ENCODE results near the gene PRDM12. TPM values are rescaled to one million over a fixed set of nuclear protein-coding genes. Genes with fewer than 3 reads are reported as not detected.
A peak's percentile ranks its signal among the peaks of the same experiment; 100 is the strongest.

PRDM12 gene
- polyA plus RNA-seq, 1 experiment = not detected

- CTCF ChIA-PET = interaction anchor here (0.6 to 1.2 kb wide), 2 partner anchors 179 to 227 kb away, joined by 3 read pairs; no protein-coding TSS in a partner anchor
- POLR2A ChIA-PET = no interaction called here
- DNase-seq (ENCODE audit: low read depth, low spot score) = no peak
Measured at GRCh38 chr9:130688072-130688471, 23.7 kb downstream of the PRDM12 start.

GRCh38 chr9:130689572-130689936 lies 25.2 kb downstream of the PRDM12 start:
- Histone ChIP-seq H3K4me3 (ENCODE audit: low read depth, low read length) (peak overlapping the region; percentile 42), H3K27ac (ENCODE audit: low read depth, low read length) (no peak overlapping the region), H3K9me3 (ENCODE audit: control insufficient read depth, insufficient read depth, low read length) (peaks cover 11% of the 10 kb centered on the region), H3K27me3 (ENCODE audit: control insufficient read depth, insufficient read depth, low read length) (no peaks in the 10 kb centered on the region)
- CTCF ChIA-PET = interaction anchor here (0.6 to 1.9 kb wide), 5 partner anchors 12 to 229 kb away, joined by 3 to 18 read pairs (median 4); no protein-coding TSS in a partner anchor
- DNase-seq (ENCODE audit: low read depth, low spot score) = no peak
- TF ChIP-seq, protein P1, sequence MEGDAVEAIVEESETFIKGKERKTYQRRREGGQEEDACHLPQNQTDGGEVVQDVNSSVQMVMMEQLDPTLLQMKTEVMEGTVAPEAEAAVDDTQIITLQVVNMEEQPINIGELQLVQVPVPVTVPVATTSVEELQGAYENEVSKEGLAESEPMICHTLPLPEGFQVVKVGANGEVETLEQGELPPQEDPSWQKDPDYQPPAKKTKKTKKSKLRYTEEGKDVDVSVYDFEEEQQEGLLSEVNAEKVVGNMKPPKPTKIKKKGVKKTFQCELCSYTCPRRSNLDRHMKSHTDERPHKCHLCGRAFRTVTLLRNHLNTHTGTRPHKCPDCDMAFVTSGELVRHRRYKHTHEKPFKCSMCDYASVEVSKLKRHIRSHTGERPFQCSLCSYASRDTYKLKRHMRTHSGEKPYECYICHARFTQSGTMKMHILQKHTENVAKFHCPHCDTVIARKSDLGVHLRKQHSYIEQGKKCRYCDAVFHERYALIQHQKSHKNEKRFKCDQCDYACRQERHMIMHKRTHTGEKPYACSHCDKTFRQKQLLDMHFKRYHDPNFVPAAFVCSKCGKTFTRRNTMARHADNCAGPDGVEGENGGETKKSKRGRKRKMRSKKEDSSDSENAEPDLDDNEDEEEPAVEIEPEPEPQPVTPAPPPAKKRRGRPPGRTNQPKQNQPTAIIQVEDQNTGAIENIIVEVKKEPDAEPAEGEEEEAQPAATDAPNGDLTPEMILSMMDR (IDR thresholded peaks at IDR 0.05; ENCODE audit: low read depth, low read length) = no peak
- POLR2A ChIA-PET = interaction anchor here (0.6 kb wide), 1 partner anchor 51 kb away, joined by 7 read pairs; no protein-coding TSS in a partner anchor

More at GRCh38 chr9:130688072-130688471, 23.7 kb downstream of the PRDM12 start:
- no peak overlapping the region for H3K4me3 ChIP-seq (ENCODE audit: low read depth, low read length)
- TF ChIP-seq, protein P1 (IDR thresholded peaks at IDR 0.05; ENCODE audit: low read depth, low read length) = no peak
- H3K27ac ChIP-seq (ENCODE audit: low read depth, low read length) = no peak overlapping the region
- H3K27me3 ChIP-seq (ENCODE audit: control insufficient read depth, insufficient read depth, low read length) = no peaks in the 10 kb centered on the region
- peaks cover 11% of the 10 kb centered on the region for H3K9me3 ChIP-seq (ENCODE audit: control insufficient read depth, insufficient read depth, low read length)

DNA sequence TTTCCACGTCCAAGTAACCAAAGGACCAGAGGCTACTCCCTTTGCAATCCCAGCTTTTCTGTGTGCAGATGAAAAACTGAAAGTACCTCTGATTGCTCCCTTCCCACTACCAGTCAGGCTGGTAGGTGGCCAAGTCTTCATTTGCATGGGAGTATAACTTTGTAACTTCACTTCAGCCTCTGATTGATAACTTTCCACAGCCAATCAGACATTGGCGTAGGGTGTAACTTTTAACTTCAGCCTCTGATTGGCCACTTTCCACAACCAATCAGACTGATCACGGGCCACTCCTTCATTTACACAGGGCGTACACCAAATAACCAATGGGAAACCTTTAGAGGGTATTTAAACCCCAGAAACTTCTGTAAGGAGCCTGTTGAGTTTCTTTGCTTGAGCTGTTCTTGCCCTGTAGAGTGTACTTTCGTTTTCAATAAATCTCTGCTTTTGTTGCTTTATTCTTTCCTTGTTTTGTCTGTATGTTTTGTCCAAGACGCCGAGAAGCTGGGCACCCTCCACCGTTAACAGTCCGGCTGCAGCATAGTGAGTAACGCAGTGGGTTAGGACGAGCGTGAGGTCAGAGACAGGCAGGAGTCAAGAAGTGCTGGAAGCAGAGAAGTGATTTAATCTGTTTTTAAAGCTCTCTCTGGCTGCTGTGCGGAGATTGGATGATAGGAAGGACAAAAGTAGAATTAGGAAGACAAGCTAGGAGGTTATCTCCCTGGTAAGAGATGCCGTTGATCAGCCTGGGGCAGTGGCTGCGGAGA lies 25.7 kb downstream of the PRDM12 start:
- Histone ChIP-seq H3K9me3 (ENCODE audit: control insufficient read depth, insufficient read depth, low read length) (peaks cover 11% of the 10 kb centered on the region), H3K4me3 (ENCODE audit: low read depth, low read length) (peak overlapping the region; percentile 57), H3K27ac (ENCODE audit: low read depth, low read length) (no peak overlapping the region), H3K27me3 (ENCODE audit: control insufficient read depth, insufficient read depth, low read length) (no peaks in the 10 kb centered on the region)
- TF ChIP-seq, protein P1 (IDR thresholded peaks at IDR 0.05; ENCODE audit: low read depth, low read length) = no peak
- peak; percentile 90 for DNase-seq (ENCODE audit: low read depth, low spot score)
- POLR2A ChIA-PET = interaction anchor here (0.6 kb wide), 1 partner anchor 51 kb away, joined by 7 read pairs; no protein-coding TSS in a partner anchor
- CTCF ChIA-PET = interaction anchor here (0.6 to 1.9 kb wide), 6 partner anchors 11 to 308 kb away, joined by 3 to 18 read pairs (median 4); no protein-coding TSS in a partner anchor

GRCh38 chr9:130692321-130692720 lies 27.9 kb downstream of the PRDM12 start:
- TF ChIP-seq, protein P1 (IDR thresholded peaks at IDR 0.05; ENCODE audit: low read depth, low read length) = peak; percentile 15; the same call in 1 of the 2 replicates
- H3K4me3 ChIP-seq (ENCODE audit: low read depth, low read length) = no peak overlapping the region

DNA sequence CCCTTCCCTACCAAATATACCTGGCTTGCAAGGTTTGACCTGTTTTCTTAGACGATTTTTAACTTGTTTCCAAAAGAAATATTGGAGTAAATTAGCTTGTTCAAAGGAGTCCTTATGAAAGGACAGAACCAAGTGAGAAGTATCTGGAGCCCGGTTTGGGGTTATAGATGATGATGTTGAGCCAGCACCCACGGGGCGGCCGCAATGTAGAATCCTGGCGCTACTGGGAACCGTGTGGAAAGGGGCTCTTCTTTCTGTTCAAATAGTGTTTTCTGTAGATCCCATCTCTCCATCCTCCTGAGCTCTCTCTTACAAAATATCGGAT lies 28.7 kb downstream of the PRDM12 start:
- Histone ChIP-seq H3K4me3 (ENCODE audit: low read depth, low read length) (peak overlapping the region; percentile 44), H3K27me3 (ENCODE audit: control insufficient read depth, insufficient read depth, low read length) (no peaks in the 10 kb centered on the region), H3K27ac (ENCODE audit: low read depth, low read length) (no peak overlapping the region), H3K9me3 (ENCODE audit: control insufficient read depth, insufficient read depth, low read length) (peaks cover 5% of the 10 kb centered on the region)
- DNase-seq (ENCODE audit: low read depth, low spot score) = no peak
- TF ChIP-seq, protein P1 (IDR thresholded peaks at IDR 0.05; ENCODE audit: low read depth, low read length) = no peak
- ChIA-PET POLR2A (interaction anchor here (0.6 to 0.8 kb wide), 3 partner anchors 9 to 185 kb away, joined by 3 to 4 read pairs (median 3); no protein-coding TSS in a partner anchor), CTCF (interaction anchor here (0.7 to 2.2 kb wide), 7 partner anchors 9 to 307 kb away, joined by 3 to 15 read pairs (median 6); no protein-coding TSS in a partner anchor)

More at GRCh38 chr9:130692321-130692720, 27.9 kb downstream of the PRDM12 start:
- H3K9me3 ChIP-seq (ENCODE audit: control insufficient read depth, insufficient read depth, low read length) = peaks cover 5% of the 10 kb centered on the region
- POLR2A ChIA-PET = no interaction called here
- CTCF ChIA-PET = interaction anchor here (0.7 to 2.2 kb wide), 5 partner anchors 8 to 79 kb away, joined by 4 to 15 read pairs (median 10); no protein-coding TSS in a partner anchor
- no peaks in the 10 kb centered on the region for H3K27me3 ChIP-seq (ENCODE audit: control insufficient read depth, insufficient read depth, low read length)
- DNase-seq (ENCODE audit: low read depth, low spot score) = no peak
- no peak overlapping the region for H3K27ac ChIP-seq (ENCODE audit: low read depth, low read length)

Measured in AG04450 (cell line).